Measurements from ENCODE around the gene PTPN2. TPM values are rescaled to one million over a fixed set of nuclear protein-coding genes. Genes with fewer than 3 reads are reported as not detected.

The PTPN2 gene
- total RNA-seq, 1 experiment from 2014 or later: 44.7 TPM

DNA sequence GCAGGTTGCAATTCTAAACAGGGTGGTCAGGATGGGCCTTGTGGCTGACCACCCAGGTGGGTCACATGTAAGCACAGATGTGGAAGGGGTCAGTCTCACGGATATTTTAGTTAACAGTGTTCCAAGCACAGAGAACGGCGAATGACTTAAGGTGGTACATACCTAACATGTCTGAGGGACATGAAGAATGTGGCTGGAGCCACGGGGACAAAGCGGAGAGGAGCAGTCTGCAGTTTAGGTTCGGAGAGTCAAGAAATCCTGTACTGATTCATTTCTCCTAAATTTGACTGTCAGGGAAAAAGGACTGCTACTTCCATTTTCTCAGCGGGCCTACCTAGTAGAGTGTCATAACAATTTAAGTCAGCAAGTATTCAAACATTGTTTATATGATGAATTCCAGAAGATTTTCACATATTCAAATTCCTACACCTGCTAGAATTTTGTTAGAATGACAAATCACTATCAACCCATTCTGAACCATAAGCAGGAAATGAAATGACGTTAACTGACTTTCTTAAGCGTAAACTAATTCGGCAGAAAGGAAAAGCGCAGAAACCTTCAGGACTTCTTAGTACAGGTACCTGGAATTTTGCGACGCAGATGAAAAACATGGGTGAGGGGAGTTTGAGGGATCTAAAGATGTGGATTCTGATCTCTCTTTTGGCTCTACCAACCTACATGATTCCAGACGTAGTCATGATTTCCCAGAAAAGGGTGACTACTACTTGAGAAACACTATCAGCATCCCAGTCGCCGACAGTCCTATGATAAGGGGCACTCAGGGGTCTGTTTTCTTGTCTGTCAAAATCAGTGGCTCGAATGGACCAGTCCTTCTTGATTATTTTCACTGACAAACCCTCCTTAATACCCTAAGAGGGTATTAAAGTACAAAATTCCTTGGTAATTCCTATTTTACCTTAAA is 41.3 kb downstream of the PTPN2 start:
- CTCF ChIA-PET: no interaction called here

GRCh38 chr18:12841070-12841469 is 43.0 kb downstream of the PTPN2 start:
- Histone ChIP-seq H3K27me3 (replicated peaks; ENCODE audit: insufficient read depth, low read depth, low read length, poor library complexity) (no peaks in the 10 kb centered on the region), H3K9me3 (ENCODE audit: low read depth, low read length, poor library complexity, severe bottlenecking) (no peaks in the 10 kb centered on the region), H3K27ac (ENCODE audit: low read depth, low read length, poor library complexity, severe bottlenecking) (no peak overlapping the region), H3K4me3 (ENCODE audit: low read depth, low read length, poor library complexity, severe bottlenecking) (no peak overlapping the region), H3K36me3 (ENCODE audit: insufficient read depth, low read length, poor library complexity, severe bottlenecking) (no peaks in the 10 kb centered on the region), H3K4me1 (ENCODE audit: insufficient read depth, low read length, poor library complexity, severe bottlenecking) (peaks cover 24% of the 10 kb centered on the region)
- TF ChIP-seq EZH2 (IDR thresholded peaks at IDR 0.05; ENCODE audit: borderline replicate concordance, low read depth, low read length, poor library complexity, severe bottlenecking): no peak
- no peak for TF ChIP-seq CTCF (conservative IDR thresholded peaks at IDR 0.05; ENCODE audit: low read depth, low read length)
- POLR2A ChIA-PET (ENCODE audit: low non-redundant PET): no interaction called here
- intact Hi-C loops (cut with micrococcal nuclease; ENCODE audit: unreplicated experiment): no loop called here
- CTCF ChIA-PET: no interaction called here
- no peak for DNase-seq (ENCODE audit: low spot score)
- BruUV-seq (replicated peaks): no TSS peak

More for the DNA sequence above, 41.3 kb downstream of the PTPN2 start:
- no peaks in the 10 kb centered on the region for H3K36me3 ChIP-seq (ENCODE audit: insufficient read depth, low read length, poor library complexity, severe bottlenecking)
- no TSS peak for BruUV-seq (replicated peaks)
- H3K9me3 ChIP-seq (ENCODE audit: low read depth, low read length, poor library complexity, severe bottlenecking): no peaks in the 10 kb centered on the region
- H3K4me1 ChIP-seq (ENCODE audit: insufficient read depth, low read length, poor library complexity, severe bottlenecking): peaks cover 15% of the 10 kb centered on the region
- POLR2A ChIA-PET (ENCODE audit: low non-redundant PET): no interaction called here
- no peak overlapping the region for H3K27ac ChIP-seq (ENCODE audit: low read depth, low read length, poor library complexity, severe bottlenecking)
- no peak for DNase-seq (ENCODE audit: low spot score)
- TF ChIP-seq CTCF (conservative IDR thresholded peaks at IDR 0.05; ENCODE audit: low read depth, low read length): no peak
- no peak for TF ChIP-seq EZH2 (IDR thresholded peaks at IDR 0.05; ENCODE audit: borderline replicate concordance, low read depth, low read length, poor library complexity, severe bottlenecking)
- H3K4me3 ChIP-seq (ENCODE audit: low read depth, low read length, poor library complexity, severe bottlenecking): no peak overlapping the region
- no peaks in the 10 kb centered on the region for H3K27me3 ChIP-seq (replicated peaks; ENCODE audit: insufficient read depth, low read depth, low read length, poor library complexity)
- intact Hi-C loops (cut with micrococcal nuclease; ENCODE audit: unreplicated experiment): no loop called here

- no TSS peak for BruUV-seq (replicated peaks)
- ChIA-PET POLR2A (ENCODE audit: low non-redundant PET) (no interaction called here), CTCF (no interaction called here)
- H3K27me3 ChIP-seq (replicated peaks; ENCODE audit: insufficient read depth, low read depth, low read length, poor library complexity): no peaks in the 10 kb centered on the region
- H3K27ac ChIP-seq (ENCODE audit: low read depth, low read length, poor library complexity, severe bottlenecking): no peak overlapping the region
- TF ChIP-seq EZH2 (IDR thresholded peaks at IDR 0.05; ENCODE audit: borderline replicate concordance, low read depth, low read length, poor library complexity, severe bottlenecking) (no peak), CTCF (conservative IDR thresholded peaks at IDR 0.05; ENCODE audit: low read depth, low read length) (no peak)
- H3K36me3 ChIP-seq (ENCODE audit: insufficient read depth, low read length, poor library complexity, severe bottlenecking): no peaks in the 10 kb centered on the region
- intact Hi-C loops (cut with micrococcal nuclease; ENCODE audit: unreplicated experiment): no loop called here
- peaks cover 24% of the 10 kb centered on the region for H3K4me1 ChIP-seq (ENCODE audit: insufficient read depth, low read length, poor library complexity, severe bottlenecking)
- no peak for DNase-seq (ENCODE audit: low spot score)
- H3K9me3 ChIP-seq (ENCODE audit: low read depth, low read length, poor library complexity, severe bottlenecking): no peaks in the 10 kb centered on the region
- no peak overlapping the region for H3K4me3 ChIP-seq (ENCODE audit: low read depth, low read length, poor library complexity, severe bottlenecking)
These were observed 43.7 kb downstream of the PTPN2 start for GRCh38 chr18:12840382-12840781.

Measured in A673 (cell line).